GM08714 (cell line): ENCODE measurements around the gene MYH16.
"Not testable (repeated sequence)": the region's sequence is repeated elsewhere in the genome, so short reads cannot be mapped to it uniquely, and the experiment has no call there.

ENCODE experiments used
- H3K4me3 ChIP-seq: fragments of 200-500 bp; sonication (Bioruptor generic); 2 replicates; pipeline ENCODE4 v1.5.1; 2014; ENCODE audit warnings: mild to moderate bottlenecking, low read length, inconsistent platforms
- ZNF274 ChIP-seq: IDR thresholded peaks from 2 replicates; pipeline ENCODE4 v1.6.1; 2012; ENCODE audit warnings: mild to moderate bottlenecking, low read depth, low read length

The MYH16 gene

GRCh38 chr7:99275496-99275895 is 2.9 kb downstream of the MYH16 start:
- TF ChIP-seq ZNF274 = no peak
- no peak overlapping the region for H3K4me3 ChIP-seq

- H3K4me3 ChIP-seq = no peak overlapping the region
- no peak for TF ChIP-seq ZNF274
These were observed 5.5 kb downstream of the MYH16 start for GRCh38 chr7:99278180-99278579.

GRCh38 chr7:99284165-99284564 is 11.5 kb downstream of the MYH16 start:
- not testable (repeated sequence) for H3K4me3 ChIP-seq

GRCh38 chr7:99287779-99288534 is 15.3 kb downstream of the MYH16 start:
- H3K4me3 ChIP-seq = no peak overlapping the region
- no peak for TF ChIP-seq ZNF274

- TF ChIP-seq ZNF274 = no peak
- H3K4me3 ChIP-seq = no peak overlapping the region
These were observed 16.5 kb downstream of the MYH16 start for GRCh38 chr7:99289185-99289584.

GRCh38 chr7:99290148-99290547 is 17.5 kb downstream of the MYH16 start:
- not testable (repeated sequence) for H3K4me3 ChIP-seq

- H3K4me3 ChIP-seq = no peak overlapping the region
- TF ChIP-seq ZNF274 = no peak
These were observed 18.5 kb downstream of the MYH16 start for GRCh38 chr7:99290980-99291607.

- H3K4me3 ChIP-seq = no peak overlapping the region
- no peak for TF ChIP-seq ZNF274
These were observed 19.5 kb downstream of the MYH16 start for GRCh38 chr7:99292127-99292526.

- TF ChIP-seq ZNF274 = no peak
- H3K4me3 ChIP-seq = no peak overlapping the region
These were observed 20.5 kb downstream of the MYH16 start for GRCh38 chr7:99293167-99293566.

GRCh38 chr7:99293650-99294049 is 21.0 kb downstream of the MYH16 start:
- TF ChIP-seq ZNF274 = no peak
- H3K4me3 ChIP-seq = no peak overlapping the region

GRCh38 chr7:99296471-99296870 is 23.8 kb downstream of the MYH16 start:
- H3K4me3 ChIP-seq = no peak overlapping the region
- TF ChIP-seq ZNF274 = no peak

GRCh38 chr7:99301496-99301895 is 28.9 kb downstream of the MYH16 start:
- TF ChIP-seq ZNF274 = no peak
- H3K4me3 ChIP-seq = no peak overlapping the region

- TF ChIP-seq ZNF274 = no peak
- H3K4me3 ChIP-seq = no peak overlapping the region
These were observed 33.0 kb downstream of the MYH16 start for GRCh38 chr7:99305473-99306260.

GRCh38 chr7:99308461-99309074 is 35.9 kb downstream of the MYH16 start:
- TF ChIP-seq ZNF274 = no peak
- H3K4me3 ChIP-seq = no peak overlapping the region
